DMS79 treated with DMSO at 0.1 percent for 48 hours (cell line): ENCODE results near the gene LNPEP.

Experiments
- DNase-seq: peaks from one replicate; lab custom pipeline; 2025; lab: John Stamatoyannopoulos, UW

Gene LNPEP

GRCh38 chr5:97000391-97000790 is 64.5 kb downstream of the LNPEP start:
- no peak for DNase-seq

GRCh38 chr5:97002983-97003382 is 67.1 kb downstream of the LNPEP start:
- DNase-seq: no peak

- DNase-seq: no peak
These were observed 68.7 kb downstream of the LNPEP start for GRCh38 chr5:97004423-97005060.

GRCh38 chr5:97006454-97007060 is 70.7 kb downstream of the LNPEP start:
- DNase-seq: no peak

- DNase-seq: no peak
These were observed 73.5 kb downstream of the LNPEP start for GRCh38 chr5:97009212-97009898.

GRCh38 chr5:97009921-97010320 is 74.0 kb downstream of the LNPEP start:
- DNase-seq: no peak

GRCh38 chr5:97010606-97011005 is 74.7 kb downstream of the LNPEP start:
- no peak for DNase-seq

GRCh38 chr5:97011567-97011966 is 75.7 kb downstream of the LNPEP start:
- no peak for DNase-seq

- no peak for DNase-seq
These were observed 83.7 kb downstream of the LNPEP start for GRCh38 chr5:97019435-97020117.

- no peak for DNase-seq
These were observed 85.5 kb downstream of the LNPEP start for GRCh38 chr5:97021416-97021815.

GRCh38 chr5:97022898-97023297 is 87.0 kb downstream of the LNPEP start:
- DNase-seq: no peak

- no peak for DNase-seq
These were observed 90.8 kb downstream of the LNPEP start for GRCh38 chr5:97026721-97027120.

GRCh38 chr5:97037819-97038218 is 101.9 kb downstream of the LNPEP start:
- no peak for DNase-seq

GRCh38 chr5:97041239-97041638 is 105.4 kb downstream of the LNPEP start:
- DNase-seq: no peak

- no peak for DNase-seq
These were observed 107.1 kb downstream of the LNPEP start for GRCh38 chr5:97042996-97043395.

GRCh38 chr5:97043511-97043910 is 107.6 kb downstream of the LNPEP start:
- DNase-seq: no peak

- no peak for DNase-seq
These were observed 108.2 kb downstream of the LNPEP start for GRCh38 chr5:97044052-97044451.

- no peak for DNase-seq
These were observed 110.5 kb downstream of the LNPEP start for GRCh38 chr5:97046270-97046982.

- DNase-seq: no peak
These were observed 111.2 kb downstream of the LNPEP start for GRCh38 chr5:97047076-97047475.

- no peak for DNase-seq
These were observed 113.3 kb downstream of the LNPEP start for GRCh38 chr5:97049175-97049574.

- no peak for DNase-seq
These were observed 120.4 kb downstream of the LNPEP start for GRCh38 chr5:97056263-97056662.

- DNase-seq: peak; percentile 93
These were observed 126.2 kb downstream of the LNPEP start for GRCh38 chr5:97062046-97062445.
